Heart left ventricle (tissue), 13 donors: ENCODE results near the gene RRM2.

Experiments
- POLR2A ChIP-seq, 2 donors: fragments of 450-650 bp; IDR thresholded peaks; one replicate each; pipeline ENCODE4 v1.6.1; 2017; ENCODE audit warnings: antibody characterized with exemption in 2 of 2, mild to moderate bottlenecking in 2 of 2, moderate library complexity in 2 of 2
- TF ChIP-seq, protein P1 (sequence below), 12 donors: fragments of 200-600 bp; sonication (generic) in 4 of 12; IDR thresholded peaks; one replicate each; pipeline versions ENCODE4 v1.5.0 to v1.8.0; 2018 to 2022; ENCODE audit warnings: antibody characterized with exemption in 12 of 12, mild to moderate bottlenecking in 5 of 12
- donor health status: ischemic (EF 13 %, LVEDD 7.1; RV severe dilation, severe dysfunction).
- donor health status: DM: no; HTN: yes; CAD: no.
- donor health status: DM: no; HTN: no; CAD: no.
- donor health status: ischemic (EF 25% LVEDD 6.9; RV normal size, moderate dysfunction).
- donor health status: ischemic (EF 25% LVEDD 5.7; RV mildly dilated, moderate dysfunction).
- donor health status: ischemic (EF 35%, LVEDD 5.7; RV mildly dilated, moderate dysfunction).
- donor health status: nonischemic (EF 11% LVEDD 7.7; RV severe dilation, severe dysfunction).
- donor health status: DM: yes; HTN: yes; CAD: no.
- donor health status: PGD.
- donor health status: ischemic (EF 29% LVEDD 5.4; RV normal size, mild dysfunction).
- donor health status: nonischemic (EF 23%, LVEDD 6.1; RV moderate dilation, normal function).

DNA sequence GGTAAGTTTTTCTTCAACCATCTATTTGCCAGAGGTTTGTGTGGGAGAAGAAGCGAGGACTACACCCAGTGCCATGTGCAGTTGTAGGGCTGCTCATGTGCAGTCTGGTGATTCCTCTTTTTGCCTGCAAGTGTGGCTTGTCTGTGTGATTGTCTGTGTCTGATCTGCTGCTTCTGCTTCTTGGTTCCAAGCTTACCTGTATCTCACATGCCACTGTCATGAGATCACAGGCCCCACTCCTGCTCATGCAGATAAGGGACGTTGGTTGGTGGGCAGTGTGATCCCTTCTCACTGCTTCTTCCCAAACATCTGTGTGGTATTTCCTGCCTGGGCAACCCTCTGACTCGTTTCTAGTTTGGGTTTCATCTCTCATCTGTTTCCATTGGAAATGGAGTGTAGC lies 27.1 kb downstream of the RRM2 start:
- TF ChIP-seq, protein P1, sequence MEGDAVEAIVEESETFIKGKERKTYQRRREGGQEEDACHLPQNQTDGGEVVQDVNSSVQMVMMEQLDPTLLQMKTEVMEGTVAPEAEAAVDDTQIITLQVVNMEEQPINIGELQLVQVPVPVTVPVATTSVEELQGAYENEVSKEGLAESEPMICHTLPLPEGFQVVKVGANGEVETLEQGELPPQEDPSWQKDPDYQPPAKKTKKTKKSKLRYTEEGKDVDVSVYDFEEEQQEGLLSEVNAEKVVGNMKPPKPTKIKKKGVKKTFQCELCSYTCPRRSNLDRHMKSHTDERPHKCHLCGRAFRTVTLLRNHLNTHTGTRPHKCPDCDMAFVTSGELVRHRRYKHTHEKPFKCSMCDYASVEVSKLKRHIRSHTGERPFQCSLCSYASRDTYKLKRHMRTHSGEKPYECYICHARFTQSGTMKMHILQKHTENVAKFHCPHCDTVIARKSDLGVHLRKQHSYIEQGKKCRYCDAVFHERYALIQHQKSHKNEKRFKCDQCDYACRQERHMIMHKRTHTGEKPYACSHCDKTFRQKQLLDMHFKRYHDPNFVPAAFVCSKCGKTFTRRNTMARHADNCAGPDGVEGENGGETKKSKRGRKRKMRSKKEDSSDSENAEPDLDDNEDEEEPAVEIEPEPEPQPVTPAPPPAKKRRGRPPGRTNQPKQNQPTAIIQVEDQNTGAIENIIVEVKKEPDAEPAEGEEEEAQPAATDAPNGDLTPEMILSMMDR (IDR thresholded peaks at IDR 0.05), result no peak
- TF ChIP-seq POLR2A (IDR thresholded peaks at IDR 0.05), result no peak
